Stomach (tissue), 4 donors: ENCODE measurements around the gene ITM2A.

Source experiments
- CTCF ChIP-seq, 7 experiments: fragments of 450-650 bp in 4 of 7; fragments of 200-600 bp in 3 of 7; sonication (generic) in 3 of 7; IDR thresholded peaks; one replicate each; pipeline ENCODE4 v1.5.1; 2016 to 2019; ENCODE audit warnings: antibody characterized with exemption in 7 of 7, control low read depth in 2 of 7, mild to moderate bottlenecking in 1 of 7
- EP300 ChIP-seq: sonication (generic); formaldehyde crosslinking; IDR thresholded peaks from one replicate; pipeline ENCODE4 v1.6.1; 2017; ENCODE audit warnings: antibody characterized with exemption
- POLR2A ChIP-seq, 4 donors: fragments of 450-650 bp; IDR thresholded peaks; one replicate each; pipeline ENCODE4 v1.6.1; 2016; ENCODE audit warnings: antibody characterized with exemption in 4 of 4, control low read depth in 2 of 4, mild to moderate bottlenecking in 1 of 4, moderate library complexity in 1 of 4
- POLR2AphosphoS5 ChIP-seq, 3 donors: sonication (generic); formaldehyde crosslinking; IDR thresholded peaks; one replicate each; pipeline ENCODE4 v1.6.1; 2016; ENCODE audit warnings: antibody characterized with exemption in 3 of 3

DNA sequence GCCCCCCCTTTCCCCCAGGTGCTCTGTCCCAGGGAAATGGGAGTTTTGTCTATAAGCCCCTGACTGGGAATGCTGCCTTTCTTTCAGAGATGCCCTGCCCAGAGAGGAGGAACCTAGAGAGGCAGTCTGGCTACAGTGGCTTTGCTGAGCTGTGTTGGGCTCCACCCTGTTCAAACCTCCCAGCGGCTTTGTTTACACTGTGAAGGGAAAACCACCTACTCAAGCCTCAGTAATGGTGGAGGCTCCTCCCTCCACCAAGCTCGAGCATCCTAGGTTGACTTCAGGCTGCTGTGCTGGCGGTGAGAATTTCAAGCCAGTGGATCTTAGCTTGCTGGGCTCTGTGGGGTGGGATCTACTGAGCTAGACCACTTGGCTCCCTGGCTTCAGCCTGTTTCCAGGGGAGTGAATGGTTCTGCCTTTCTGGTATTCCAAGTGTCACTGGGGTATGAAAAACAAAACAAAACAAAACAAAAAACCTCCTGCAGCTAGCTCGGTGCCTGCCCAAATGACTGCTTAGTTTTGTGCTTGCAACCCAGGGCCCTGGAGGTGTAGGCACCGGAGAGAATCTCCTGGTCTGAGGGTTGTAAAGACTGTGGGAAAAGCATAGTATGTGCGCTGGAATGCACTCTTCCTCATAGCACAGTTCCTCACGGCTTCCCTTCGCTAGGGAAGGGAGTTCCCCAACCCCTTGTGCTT is 41.7 kb downstream of the ITM2A start:
- TF ChIP-seq CTCF (IDR thresholded peaks at IDR 0.05) (no peak), POLR2A (IDR thresholded peaks at IDR 0.05) (no peak), POLR2AphosphoS5 (IDR thresholded peaks at IDR 0.05) (no peak), EP300 (no peak)
